ENCODE results near the gene RPL36AL. TPM values are rescaled to one million over a fixed set of nuclear protein-coding genes. Genes with fewer than 3 reads are reported as not detected.
A peak's percentile ranks its signal among the peaks of the same experiment; 100 is the strongest.
"Not testable (repeated sequence)": the region's sequence is repeated elsewhere in the genome, so short reads cannot be mapped to it uniquely, and the experiment has no call there.

Gene RPL36AL
- total and polyA plus RNA-seq, 2 of the 4 experiments (the other 2 are of a cell fraction) = 129 to 313 TPM

- no peaks in the 10 kb centered on the region for H3K27me3 ChIP-seq (ENCODE audit: control insufficient read depth, insufficient read depth, low read length)
- DNase-seq (no peak), ATAC-seq (ENCODE audit: low read depth) (no peak)
- H3K56ac ChIP-seq (ENCODE audit: extremely low read depth, insufficient read depth, low read length) = peak overlapping the region; percentile 94
- peak overlapping the region; percentile 31; the same call in 1 of the 2 replicates for H2AK5ac ChIP-seq (ENCODE audit: low read depth, low read length)
- no CpG with 5 or more reads among the region's 11 CpGs for WGBS, 2 experiments (ENCODE audit: extremely low coverage in 2 of 2, insufficient read length in 1 of 2)
- H3K9me1 ChIP-seq (ENCODE audit: insufficient read depth, low read length) = peaks cover 7% of the 10 kb centered on the region
- no TSS peak for BruUV-seq (replicated peaks)
- H2BK15ac ChIP-seq (ENCODE audit: low read depth, low read length) = no peak overlapping the region
- peaks cover 13% of the 10 kb centered on the region for H3K4me1 ChIP-seq (ENCODE audit: control insufficient read depth, insufficient read depth, low read length)
- peak overlapping the region; percentile 81; the same call in 1 of the 2 replicates for H3K23ac ChIP-seq (ENCODE audit: low read depth, low read length)
- no peak overlapping the region for H3K18ac ChIP-seq (ENCODE audit: low read depth, low read length)
- H3K14ac ChIP-seq (replicated peaks; ENCODE audit: low read depth, low read length) = peak overlapping the region; percentile 89
- POLR2A ChIA-PET (ENCODE audit: unreplicated experiment) = no interaction called here
- peak overlapping the region; percentile 92 for H3K9ac ChIP-seq (ENCODE audit: low read depth, low read length)
- H4K5ac ChIP-seq (ENCODE audit: low read depth, low read length) = peak overlapping the region; percentile 2; the same call in 1 of the 2 replicates
- no peak overlapping the region for H2AFZ ChIP-seq (replicated peaks; ENCODE audit: low read length, poor library complexity)
- no peak for TF ChIP-seq RAD21 (IDR thresholded peaks at IDR 0.05; ENCODE audit: low read length)
- no peak for TF ChIP-seq CTCF (conservative IDR thresholded peaks at IDR 0.05; ENCODE audit: low read depth, low read length)
- TF ChIP-seq MXI1 (IDR thresholded peaks at IDR 0.05; ENCODE audit: borderline replicate concordance, low read depth, low read length) = no peak
- no peak for TF ChIP-seq POLR2A (IDR thresholded peaks at IDR 0.05; ENCODE audit: low read depth, low read length)
- peak overlapping the region; percentile 79 for H2BK5ac ChIP-seq (ENCODE audit: low read depth, low read length, poor library complexity, severe bottlenecking)
- in situ Hi-C loops (cut with MboI; ENCODE audit: low sequenced_read_pairs) (no loop called here), dilution Hi-C loops (cut with HindIII; ENCODE audit: low sequenced_read_pairs, unreplicated experiment) (no loop called here), intact Hi-C loops (cut with micrococcal nuclease) (loop anchor here (2.0 kb wide), 1 partner anchor 157 kb away; no protein-coding TSS in a partner anchor)
- peak overlapping the region; percentile 91 for H3K27ac ChIP-seq (ENCODE audit: insufficient read depth, low read length)
- no peak overlapping the region for H2BK120ac ChIP-seq (ENCODE audit: low read depth, low read length)
- H2BK20ac ChIP-seq (ENCODE audit: low read depth, low read length) = no peak overlapping the region
- peak overlapping the region; percentile 82 for H3K4me2 ChIP-seq (ENCODE audit: low read depth, low read length)
- H3K9me3 ChIP-seq (ENCODE audit: control insufficient read depth, insufficient read depth, low read length) = no peaks in the 10 kb centered on the region
- H4K20me1 ChIP-seq (ENCODE audit: insufficient read depth, low read length) = peaks cover 46% of the 10 kb centered on the region
- H4K8ac ChIP-seq (ENCODE audit: low read depth in 2 of 2, low read length in 2 of 2) = peak overlapping the region; percentile 68 to 86; a peak in 2 of 4 replicates
- H3K79me1 ChIP-seq (ENCODE audit: low read depth in 1 of 2, low read length in 2 of 2) = peaks cover 8 to 55% of the 10 kb centered on the region in 2 experiments; a peak in 3 of 4 replicates
- peak overlapping the region; percentile 93 for H3K4ac ChIP-seq (ENCODE audit: low read depth, low read length)
- H3K36me3 ChIP-seq (ENCODE audit: control insufficient read depth, insufficient read depth, low read length) = peaks cover 11% of the 10 kb centered on the region
- peak overlapping the region; percentile 92 for H2AK9ac ChIP-seq (replicated peaks; ENCODE audit: low read depth, low read length, poor library complexity)
- H3K4me3 ChIP-seq (ENCODE audit: insufficient read depth, low read depth, low read length) = peak overlapping the region; percentile 75
- CTCF ChIA-PET = interaction anchor here (1.1 kb wide), 1 partner anchor 10 kb away, joined by 3 read pairs; no protein-coding TSS in a partner anchor
- peak overlapping the region; percentile 87 for H4K91ac ChIP-seq (ENCODE audit: insufficient read depth, low read depth, low read length)
Observed at GRCh38 chr14:49619730-49620129, 696 bp downstream of the RPL36AL start.

GRCh38 chr14:49619273-49619672 is 1.2 kb downstream of the RPL36AL start:
- H3K27me3 ChIP-seq (ENCODE audit: control insufficient read depth, insufficient read depth, low read length); H2BK20ac ChIP-seq (ENCODE audit: low read depth, low read length); in situ Hi-C loops (cut with MboI; ENCODE audit: low sequenced_read_pairs); H2AK9ac ChIP-seq (replicated peaks; ENCODE audit: low read depth, low read length, poor library complexity); BruUV-seq (replicated peaks); H2AK5ac ChIP-seq (ENCODE audit: low read depth, low read length); H4K5ac ChIP-seq (ENCODE audit: low read depth, low read length); H2BK120ac ChIP-seq (ENCODE audit: low read depth, low read length); H3K4ac ChIP-seq (ENCODE audit: low read depth, low read length); intact Hi-C loops (cut with micrococcal nuclease); H4K8ac ChIP-seq (ENCODE audit: low read depth in 2 of 2, low read length in 2 of 2); H3K27ac ChIP-seq (ENCODE audit: insufficient read depth, low read length); H2BK15ac ChIP-seq (ENCODE audit: low read depth, low read length); H3K9me3 ChIP-seq (ENCODE audit: control insufficient read depth, insufficient read depth, low read length); H3K9me1 ChIP-seq (ENCODE audit: insufficient read depth, low read length); H4K91ac ChIP-seq (ENCODE audit: insufficient read depth, low read depth, low read length); dilution Hi-C loops (cut with HindIII; ENCODE audit: low sequenced_read_pairs, unreplicated experiment); POLR2A ChIA-PET (ENCODE audit: unreplicated experiment); H3K23ac ChIP-seq (ENCODE audit: low read depth, low read length); CTCF ChIA-PET; H2BK5ac ChIP-seq (ENCODE audit: low read depth, low read length, poor library complexity, severe bottlenecking); H3K18ac ChIP-seq (ENCODE audit: low read depth, low read length); H3K14ac ChIP-seq (replicated peaks; ENCODE audit: low read depth, low read length); H2AFZ ChIP-seq (replicated peaks; ENCODE audit: low read length, poor library complexity); ATAC-seq (ENCODE audit: low read depth); DNase-seq: not testable (repeated sequence)
- Histone ChIP-seq H3K4me3 (ENCODE audit: insufficient read depth, low read depth, low read length) (peak overlapping the region; percentile 75), H3K56ac (ENCODE audit: extremely low read depth, insufficient read depth, low read length) (0 out of 2 replicates have a peak overlapping the region, but pooled peaks have one; percentile 94), H3K36me3 (ENCODE audit: control insufficient read depth, insufficient read depth, low read length) (peaks cover 11% of the 10 kb centered on the region), H3K79me1 (ENCODE audit: low read depth in 1 of 2, low read length in 2 of 2) (peaks cover 8 to 54% of the 10 kb centered on the region in 2 experiments; a peak in 3 of 4 replicates), H3K9ac (ENCODE audit: low read depth, low read length) (peak overlapping the region; percentile 92; the same call in 1 of the 2 replicates), H3K4me1 (ENCODE audit: control insufficient read depth, insufficient read depth, low read length) (peaks cover 13% of the 10 kb centered on the region), H3K4me2 (ENCODE audit: low read depth, low read length) (peak overlapping the region; percentile 82), H4K20me1 (ENCODE audit: insufficient read depth, low read length) (peaks cover 44% of the 10 kb centered on the region)
- 88% methylated on average over 3 of the region's 19 CpGs; no CpG with 5 or more reads in 1 of the 2 experiments for WGBS, 2 experiments (ENCODE audit: extremely low coverage in 2 of 2, insufficient read length in 1 of 2)
